ENCODE measurements around the gene NTM.

- TF ChIP-seq CTCF (IDR thresholded peaks at IDR 0.05; ENCODE audit: low read depth, low read length): no peak
- no peak for TF ChIP-seq EZH2phosphoT487 (IDR thresholded peaks at IDR 0.05; ENCODE audit: low read depth)
Measured at GRCh38 chr11:131449036-131450019, 78.9 kb downstream of the NTM start.

Data from OCI-LY3 (cell line).